PC-9 (cell line): ENCODE data around the gene ZNF160. TPM values are rescaled to one million over a fixed set of nuclear protein-coding genes. Genes with fewer than 3 reads are reported as not detected.
"Not testable (repeated sequence)": the region's sequence is repeated elsewhere in the genome, so short reads cannot be mapped to it uniquely, and the experiment has no call there.

Experiments used
- BruUV-seq: library from RNA; stranded (reverse); fragments of 400-500 nt; replicated peaks from 2 replicates; lab custom pipeline; 2021; lab: Mats Ljungman, UMichigan
- CTCF ChIA-PET: fragments of 300-600 bp; sonication (Branson Sonifier 250); formaldehyde crosslinking; loops from one replicate; lab custom pipeline; 2022; ENCODE audit warnings: antibody characterized with exemption; lab: Charles Lee
- POLR2A ChIA-PET: fragments of 300-600 bp; sonication (Branson Sonifier 250); formaldehyde crosslinking; loops from one replicate; lab custom pipeline; 2022; ENCODE audit warnings: antibody characterized with exemption; ENCODE audit not compliant: unreplicated experiment; lab: Charles Lee
- DNase-seq, 2 experiments: peaks; one replicate each; pipeline versions ENCODE4 v3.0.0 to v3.0.0-alpha.2; 2015 to 2022; ENCODE audit warnings: mixed read lengths in 1 of 2
- H2AFZ ChIP-seq: fragments of 200-600 bp; sonication (generic); 2 replicates; pipeline ENCODE4 v1.8.1; 2017; ENCODE audit warnings: antibody characterized with exemption
- H3F3A ChIP-seq: fragments of 200-600 bp; sonication (generic); 2 replicates; pipeline ENCODE4 v1.8.1; 2017; ENCODE audit warnings: antibody characterized with exemption, mild to moderate bottlenecking, low read depth; ENCODE audit not compliant: insufficient read depth
- H3K27ac ChIP-seq: fragments of 200-600 bp; sonication (generic); 2 replicates; pipeline ENCODE4 v1.6.1; 2016; ENCODE audit warnings: mixed run types
- H3K27me3 ChIP-seq: fragments of 200-600 bp; sonication (generic); 2 replicates; pipeline ENCODE4 v1.6.1; 2016; ENCODE audit warnings: low read depth, mixed run types; ENCODE audit not compliant: insufficient read depth
- H3K36me3 ChIP-seq: fragments of 200-600 bp; sonication (generic); 2 replicates; pipeline ENCODE4 v1.6.1; 2016; ENCODE audit warnings: low read depth, mixed run types
- H3K4me1 ChIP-seq: fragments of 200-600 bp; sonication (generic); replicated peaks from 2 replicates; pipeline ENCODE4 v1.6.1; 2016; ENCODE audit warnings: mixed run types; ENCODE audit not compliant: insufficient read depth
- H3K4me2 ChIP-seq: fragments of 200-600 bp; sonication (generic); 2 replicates; pipeline ENCODE4 v1.6.1; 2017; ENCODE audit warnings: mixed run types
- H3K4me3 ChIP-seq: fragments of 200-600 bp; sonication (generic); 2 replicates; pipeline ENCODE4 v1.6.1; 2016; ENCODE audit warnings: mixed run types
- H3K79me2 ChIP-seq: fragments of 200-600 bp; sonication (generic); 2 replicates; pipeline ENCODE4 v1.6.1; 2017; ENCODE audit warnings: low read depth, mixed run types
- H3K9me2 ChIP-seq: fragments of 200-600 bp; sonication (generic); 2 replicates; pipeline ENCODE4 v1.8.1; 2017; ENCODE audit warnings: mild to moderate bottlenecking; ENCODE audit not compliant: insufficient read depth
- H3K9me3 ChIP-seq: fragments of 200-600 bp; sonication (generic); 2 replicates; pipeline ENCODE4 v1.8.1; 2016; ENCODE audit warnings: low read depth; ENCODE audit not compliant: insufficient read depth
- H4K20me1 ChIP-seq: fragments of 200-600 bp; sonication (generic); 2 replicates; pipeline ENCODE4 v1.8.1; 2017; ENCODE audit not compliant: insufficient read depth
- EZH2 ChIP-seq: fragments of 200-600 bp; sonication (generic); IDR thresholded peaks from 2 replicates; pipeline ENCODE4 v1.8.0; 2017; ENCODE audit warnings: antibody characterized with exemption, low read depth
- intact Hi-C: fragments of 100-400 bp; cut with micrococcal nuclease; formaldehyde crosslinking; loops from one replicate; pipeline ENCODE4 v1.10.0; 2022; ENCODE audit not compliant: unreplicated experiment
- total RNA-seq: library from RNA; stranded (reverse); gene quantifications from 2 replicates; pipeline ENCODE4 v1.2.3, GENCODE V29; 2021
- TF ChIP-seq, protein P1 (sequence below): fragments of 200-600 bp; sonication (generic); conservative IDR thresholded peaks from 2 replicates; pipeline ENCODE4 v1.6.1; 2017; ENCODE audit warnings: mixed run types, antibody characterized with exemption, mild to moderate bottlenecking, moderate library complexity

ZNF160 gene
- total RNA-seq, 1 experiment from 2014 or later: 27.4 TPM

DNA sequence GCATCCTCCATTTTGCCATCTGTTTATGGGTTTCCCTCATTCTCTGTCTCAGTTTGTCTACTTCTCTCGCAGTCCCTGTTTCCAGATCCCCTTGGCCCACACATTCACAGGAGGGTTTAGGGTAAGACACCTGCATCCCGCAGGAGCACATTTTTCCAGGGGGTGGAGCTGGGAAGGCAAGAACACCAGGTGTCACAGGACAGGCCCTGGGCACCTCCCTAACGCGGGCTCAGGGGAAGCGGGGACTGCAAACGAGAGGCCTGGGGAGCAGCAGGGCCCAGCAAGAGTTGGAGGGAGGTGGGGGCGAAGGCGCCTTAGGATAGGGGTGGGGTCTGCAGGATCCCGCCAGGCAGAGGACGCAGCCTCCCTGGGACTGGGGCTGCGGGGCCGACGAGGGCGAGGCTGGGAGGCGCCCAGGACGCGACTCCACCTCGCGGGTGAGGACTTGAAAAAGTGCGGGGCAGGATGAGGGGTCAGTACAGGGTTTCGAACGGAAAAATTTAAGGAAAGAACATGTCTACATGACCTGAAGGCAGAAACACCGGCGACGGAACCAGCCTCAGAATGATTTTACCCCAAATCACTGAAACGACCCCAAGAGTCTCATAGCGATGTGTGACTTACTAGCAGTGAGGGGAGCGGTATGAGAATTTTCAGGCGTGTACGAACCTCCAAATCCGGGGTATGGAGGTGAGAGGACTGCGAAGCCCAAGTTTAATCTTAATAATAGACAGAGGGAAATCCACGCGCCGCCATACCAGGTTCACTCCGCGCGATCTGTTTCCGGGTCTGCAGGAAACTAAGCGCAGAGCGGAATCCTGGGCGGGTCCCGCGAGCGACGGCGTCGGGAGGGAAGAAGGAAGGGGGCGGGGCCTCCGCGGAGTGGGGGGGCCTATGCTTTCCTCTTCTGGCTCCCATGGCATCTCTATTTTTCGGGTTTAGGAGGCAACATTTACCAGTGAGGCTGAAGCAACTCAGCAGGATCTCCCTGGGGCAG, 65.8 kb downstream of the ZNF160 start:
- no peaks in the 10 kb centered on the region for H3K36me3 ChIP-seq
- TF ChIP-seq, protein P1, sequence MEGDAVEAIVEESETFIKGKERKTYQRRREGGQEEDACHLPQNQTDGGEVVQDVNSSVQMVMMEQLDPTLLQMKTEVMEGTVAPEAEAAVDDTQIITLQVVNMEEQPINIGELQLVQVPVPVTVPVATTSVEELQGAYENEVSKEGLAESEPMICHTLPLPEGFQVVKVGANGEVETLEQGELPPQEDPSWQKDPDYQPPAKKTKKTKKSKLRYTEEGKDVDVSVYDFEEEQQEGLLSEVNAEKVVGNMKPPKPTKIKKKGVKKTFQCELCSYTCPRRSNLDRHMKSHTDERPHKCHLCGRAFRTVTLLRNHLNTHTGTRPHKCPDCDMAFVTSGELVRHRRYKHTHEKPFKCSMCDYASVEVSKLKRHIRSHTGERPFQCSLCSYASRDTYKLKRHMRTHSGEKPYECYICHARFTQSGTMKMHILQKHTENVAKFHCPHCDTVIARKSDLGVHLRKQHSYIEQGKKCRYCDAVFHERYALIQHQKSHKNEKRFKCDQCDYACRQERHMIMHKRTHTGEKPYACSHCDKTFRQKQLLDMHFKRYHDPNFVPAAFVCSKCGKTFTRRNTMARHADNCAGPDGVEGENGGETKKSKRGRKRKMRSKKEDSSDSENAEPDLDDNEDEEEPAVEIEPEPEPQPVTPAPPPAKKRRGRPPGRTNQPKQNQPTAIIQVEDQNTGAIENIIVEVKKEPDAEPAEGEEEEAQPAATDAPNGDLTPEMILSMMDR: no peak
- TF ChIP-seq EZH2: no peak
- H2AFZ ChIP-seq: peak overlapping the region; percentile 97
- H3K9me2 ChIP-seq: no peaks in the 10 kb centered on the region
- ChIA-PET POLR2A (no interaction called here), CTCF (no interaction called here)
- no peaks in the 10 kb centered on the region for H3F3A ChIP-seq
- intact Hi-C loops: loop anchor here (1.0 kb wide), 1 partner anchor 44 kb away; no protein-coding TSS in a partner anchor
- peak overlapping the region; percentile 77 for H3K4me2 ChIP-seq
- H4K20me1 ChIP-seq: no peaks in the 10 kb centered on the region
- H3K27me3 ChIP-seq: no peaks in the 10 kb centered on the region
- peaks cover 7% of the 10 kb centered on the region; the same call in 1 of the 2 replicates for H3K9me3 ChIP-seq
- BruUV-seq: TSS peak; percentile 97
- no peak overlapping the region for H3K27ac ChIP-seq
- no peaks in the 10 kb centered on the region; the same call in 1 of the 2 replicates for H3K4me1 ChIP-seq
- 0 out of 2 replicates have a peak, but pooled peaks cover 14% of the 10 kb centered on the region for H3K79me2 ChIP-seq
- peak; percentile 51 to 70 for DNase-seq
- H3K4me3 ChIP-seq: peak overlapping the region; percentile 97

DNA sequence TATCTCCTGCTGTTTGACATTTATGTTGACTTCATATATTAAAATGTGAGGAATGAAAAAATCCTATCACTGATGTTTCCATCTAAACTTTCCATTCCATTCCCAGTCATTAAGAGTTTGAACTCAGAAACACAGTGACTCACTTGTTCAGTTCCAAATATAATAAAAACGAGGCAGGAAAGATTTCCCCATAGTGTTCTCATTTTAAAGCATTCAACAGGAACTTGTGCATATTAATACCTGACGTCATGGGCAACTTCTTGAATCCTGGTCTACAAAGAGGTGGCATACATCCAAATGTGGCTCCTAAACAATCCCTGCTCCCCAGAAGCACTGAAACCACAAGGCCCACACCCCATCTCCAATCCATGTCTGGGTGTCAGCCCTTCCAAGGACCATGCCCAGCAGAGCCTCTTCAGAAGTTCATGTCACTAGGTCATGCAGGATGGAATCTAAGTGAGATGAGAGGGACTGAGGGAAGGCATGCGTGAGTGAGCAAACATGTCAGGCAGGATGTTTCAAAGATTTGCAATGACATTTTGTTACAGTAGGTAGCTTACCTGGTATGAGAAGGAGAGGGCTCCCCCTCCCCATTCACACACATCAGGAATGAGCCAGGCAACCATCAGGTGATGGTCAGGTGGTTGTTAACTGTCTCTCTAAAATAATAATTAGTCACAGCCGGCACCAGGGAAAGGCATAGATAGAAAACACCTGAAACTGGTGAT, 68.1 kb downstream of the ZNF160 start:
- Histone ChIP-seq H3K27ac (no peak overlapping the region), H3K4me1 (no peaks in the 10 kb centered on the region; the same call in 1 of the 2 replicates), H3K9me3 (peaks cover 7% of the 10 kb centered on the region; the same call in 1 of the 2 replicates), H3K27me3 (no peaks in the 10 kb centered on the region), H3K79me2 (0 out of 2 replicates have a peak, but pooled peaks cover 14% of the 10 kb centered on the region), H4K20me1 (no peaks in the 10 kb centered on the region), H3K36me3 (no peaks in the 10 kb centered on the region), H3K9me2 (no peaks in the 10 kb centered on the region), H3F3A (no peaks in the 10 kb centered on the region), H3K4me2 (no peak overlapping the region), H3K4me3 (no peak overlapping the region), H2AFZ (no peak overlapping the region)
- no peak for TF ChIP-seq EZH2
- TF ChIP-seq, protein P1: no peak
- no peak for DNase-seq
- no TSS peak for BruUV-seq
- intact Hi-C loops: no loop called here
- ChIA-PET CTCF (no interaction called here), POLR2A (no interaction called here)

DNA sequence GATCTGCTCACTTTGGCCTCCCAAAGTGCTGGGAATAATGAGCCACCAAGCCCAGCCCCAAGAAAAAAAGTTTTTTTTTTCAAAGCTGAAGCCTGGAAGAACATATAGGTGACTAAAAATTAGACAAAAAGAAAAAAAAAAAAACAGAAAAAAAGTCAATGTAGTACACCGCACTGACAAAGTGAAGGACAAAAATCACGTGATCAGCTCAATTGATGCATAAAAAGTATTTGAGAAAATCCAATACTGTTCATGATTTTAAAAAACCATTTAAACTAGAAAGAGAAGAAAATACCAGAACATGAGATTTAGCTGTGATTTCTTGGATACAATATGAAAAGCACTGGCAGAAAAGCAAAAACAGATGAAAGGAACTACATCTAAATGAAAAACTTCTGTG, 69.2 kb downstream of the ZNF160 start:
- Histone ChIP-seq H3K27me3 (no peaks in the 10 kb centered on the region), H3K4me1 (no peaks in the 10 kb centered on the region; the same call in 1 of the 2 replicates), H4K20me1 (no peaks in the 10 kb centered on the region), H3K4me3 (no peak overlapping the region), H3K27ac (no peak overlapping the region), H2AFZ (no peak overlapping the region), H3K36me3 (no peaks in the 10 kb centered on the region), H3K9me3 (peaks cover under 1% of the 10 kb centered on the region; the same call in 1 of the 2 replicates), H3K79me2 (0 out of 2 replicates have a peak, but pooled peaks cover 14% of the 10 kb centered on the region), H3K9me2 (no peaks in the 10 kb centered on the region), H3K4me2 (no peak overlapping the region), H3F3A (no peaks in the 10 kb centered on the region)
- no peak for DNase-seq
- ChIA-PET POLR2A (interaction anchor here (0.5 kb wide), 1 partner anchor 36 kb away, joined by 5 read pairs; no protein-coding TSS in a partner anchor), CTCF (no interaction called here)
- TF ChIP-seq, protein P1: no peak
- TF ChIP-seq EZH2: no peak
- intact Hi-C loops: no loop called here
- no TSS peak for BruUV-seq

DNA sequence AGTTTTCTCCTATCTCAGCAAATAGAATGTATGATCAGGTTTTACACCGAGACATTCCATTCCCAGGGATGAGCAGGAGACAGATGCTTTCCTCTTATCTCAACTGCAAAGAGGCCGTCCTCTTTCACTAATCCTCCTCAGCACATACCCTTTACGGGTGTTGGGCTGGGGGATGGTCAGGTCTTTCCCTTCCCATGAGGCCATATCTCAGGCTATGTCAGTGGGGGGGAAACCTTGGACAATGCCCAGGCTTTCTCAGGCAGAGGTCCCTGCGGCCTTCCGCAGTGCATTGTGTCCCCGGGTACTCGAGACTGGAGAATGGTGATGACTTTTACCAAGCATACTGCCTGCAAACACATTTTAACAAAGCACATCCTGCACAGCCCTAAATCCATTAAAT, 74.9 kb downstream of the ZNF160 start:
- BruUV-seq, H3K9me3 ChIP-seq, H3K36me3 ChIP-seq, DNase-seq, H4K20me1 ChIP-seq, POLR2A ChIA-PET, intact Hi-C loops, H3K27me3 ChIP-seq, H3F3A ChIP-seq, CTCF ChIA-PET, H3K79me2 ChIP-seq, H3K27ac ChIP-seq, H2AFZ ChIP-seq, H3K4me2 ChIP-seq, H3K9me2 ChIP-seq, H3K4me3 ChIP-seq, H3K4me1 ChIP-seq: not testable (repeated sequence)
